Upper lobe of left lung (tissue), 6 donors: Measurements from ENCODE around the gene C1orf159. TPM values are rescaled to one million over a fixed set of nuclear protein-coding genes. Genes with fewer than 3 reads are reported as not detected.

Experiments
- ATAC-seq, 2 donors: fragments of 200-7000 bp; cut with Tn5 transposase; one replicate each; pipeline ENCODE4 v1.9.1; 2022; ENCODE audit warnings: mild to moderate bottlenecking in 2 of 2, moderate library complexity in 2 of 2; ENCODE audit not compliant: low FRiP score in 2 of 2
- DNase-seq, 2 donors: peaks; one replicate each; pipeline ENCODE4 v3.0.0-alpha.2; 2019 to 2020
- H3K27ac ChIP-seq, 4 donors: fragments of 200-600 bp; sonication (generic); one replicate each; pipeline ENCODE4 v1.5.1; 2016 to 2019
- H3K27me3 ChIP-seq, 4 donors: fragments of 200-600 bp; sonication (generic); one replicate each; pipeline ENCODE4 v1.5.1; 2017 to 2019
- H3K36me3 ChIP-seq, 4 donors: fragments of 200-600 bp; sonication (generic); one replicate each; pipeline ENCODE4 v1.5.1; 2016 to 2019
- H3K4me1 ChIP-seq, 4 donors: fragments of 200-600 bp; sonication (generic); one replicate each; pipeline ENCODE4 v1.5.1; 2018 to 2019
- H3K4me3 ChIP-seq, 4 donors: fragments of 200-600 bp; sonication (generic); one replicate each; pipeline ENCODE4 v1.5.1; 2017 to 2019; ENCODE audit warnings: mild to moderate bottlenecking in 2 of 4, moderate library complexity in 1 of 4
- H3K9me3 ChIP-seq, 4 donors: fragments of 200-600 bp; sonication (generic); one replicate each; pipeline ENCODE4 v1.5.1; 2018 to 2019
- CTCF ChIP-seq, 6 experiments: fragments of 450-650 bp in 4 of 6; fragments of 200-600 bp in 2 of 6; sonication (generic) in 2 of 6; IDR thresholded peaks; one replicate each; pipeline ENCODE4 v1.5.1; 2016 to 2019; ENCODE audit warnings: antibody characterized with exemption in 6 of 6
- EP300 ChIP-seq, 4 donors: sonication (generic); formaldehyde crosslinking; IDR thresholded peaks; one replicate each; pipeline ENCODE4 v1.5.1; 2017; ENCODE audit warnings: antibody characterized with exemption in 4 of 4, control low read depth in 2 of 4
- POLR2A ChIP-seq, 4 donors: fragments of 450-650 bp; IDR thresholded peaks; one replicate each; pipeline ENCODE4 v1.5.1; 2016 to 2017; ENCODE audit warnings: antibody characterized with exemption in 4 of 4, mild to moderate bottlenecking in 2 of 4
- POLR2AphosphoS5 ChIP-seq, 2 donors: sonication (generic); formaldehyde crosslinking; IDR thresholded peaks; one replicate each; pipeline ENCODE4 v1.5.1; 2017; ENCODE audit warnings: antibody characterized with exemption in 2 of 2
- WGBS, 2 donors: methylation state at CpG; one replicate each; pipeline ENCODE4 v1.1.5; 2017 to 2018; 5-methylcytosine and 5-hydroxymethylcytosine counted together
- total RNA-seq, 6 donors: library from RNA; depleted of rRNA in 4 of 6; stranded (reverse); fragments of >200 nt in 4 of 6; gene quantifications; one replicate each; pipeline versions ENCODE4 v1.1.0 to v1.2.1, GENCODE V29; 2016 to 2021
- donor health status: DM: no; HTN: no; CAD: no; lungs with moderate emphysema.
- donor health status: DM: no; HTN: yes; CAD: no; lungs with severe emphysema.

The C1orf159 gene
- total RNA-seq, 6 donors from 2014 or later = 5.7 to 34.6 (median 15.2) TPM

GRCh38 chr1:1132042-1132950 lies 16.4 kb upstream of the C1orf159 start:
- peaks cover 5 to 34% (median 25%) of the 10 kb centered on the region in 4 donors for H3K4me1 ChIP-seq
- H3K27me3 ChIP-seq = peaks cover 0 to 7% (median 0%) of the 10 kb centered on the region in 4 donors
- no peaks in the 10 kb centered on the region for H3K9me3 ChIP-seq
- no peak overlapping the region for H3K4me3 ChIP-seq
- ATAC-seq = no peak
- WGBS, 2 donors = 81 to 84% methylated on average over 17 to 48 of the region's 48 CpGs
- H3K36me3 ChIP-seq = no peaks in the 10 kb centered on the region
- TF ChIP-seq POLR2AphosphoS5 (IDR thresholded peaks at IDR 0.05) (no peak), POLR2A (IDR thresholded peaks at IDR 0.05) (no peak), CTCF (IDR thresholded peaks at IDR 0.05) (no peak), EP300 (IDR thresholded peaks at IDR 0.05) (no peak)
- peak; percentile 72 to 81 for DNase-seq
- H3K27ac ChIP-seq = peak overlapping the region in 1 of 4 donors; percentile 55

- Histone ChIP-seq H3K36me3 (no peaks in the 10 kb centered on the region), H3K27me3 (no peaks in the 10 kb centered on the region), H3K9me3 (no peaks in the 10 kb centered on the region), H3K27ac (peak overlapping the region in 1 of 4 donors; percentile 15), H3K4me1 (peaks cover 5 to 25% (median 15%) of the 10 kb centered on the region in 4 donors), H3K4me3 (no peak overlapping the region)
- DNase-seq = peak; percentile 46 to 82
- ATAC-seq = no peak
- 74 to 78% methylated on average over 37 to 43 of the region's 43 CpGs for WGBS, 2 donors
- TF ChIP-seq POLR2A (IDR thresholded peaks at IDR 0.05) (no peak), EP300 (IDR thresholded peaks at IDR 0.05) (no peak), POLR2AphosphoS5 (IDR thresholded peaks at IDR 0.05) (no peak), CTCF (IDR thresholded peaks at IDR 0.05) (no peak)
Measured at GRCh38 chr1:1130206-1131120, 14.6 kb upstream of the C1orf159 start.

GRCh38 chr1:1129381-1129821 lies 13.5 kb upstream of the C1orf159 start:
- H3K4me3 ChIP-seq = no peak overlapping the region
- no peaks in the 10 kb centered on the region for H3K27me3 ChIP-seq
- no peak overlapping the region for H3K27ac ChIP-seq
- 80 to 81% methylated on average over 18 to 19 of the region's 19 CpGs for WGBS, 2 donors
- H3K9me3 ChIP-seq = no peaks in the 10 kb centered on the region
- ATAC-seq (no peak), DNase-seq (peak in 1 of 2 donors; percentile 59)
- TF ChIP-seq CTCF (IDR thresholded peaks at IDR 0.05) = no peak
- TF ChIP-seq POLR2AphosphoS5 (IDR thresholded peaks at IDR 0.05) = no peak
- TF ChIP-seq EP300 (IDR thresholded peaks at IDR 0.05) = no peak
- no peak for TF ChIP-seq POLR2A (IDR thresholded peaks at IDR 0.05)
- no peaks in the 10 kb centered on the region for H3K36me3 ChIP-seq
- H3K4me1 ChIP-seq = peaks cover 5 to 35% (median 23%) of the 10 kb centered on the region in 4 donors

- H3K27ac ChIP-seq = peak overlapping the region in 3 of 4 donors; percentile 6 to 30 (median 23)
- TF ChIP-seq EP300 (IDR thresholded peaks at IDR 0.05) = no peak
- no peak for TF ChIP-seq POLR2A (IDR thresholded peaks at IDR 0.05)
- no peak for TF ChIP-seq POLR2AphosphoS5 (IDR thresholded peaks at IDR 0.05)
- no peak for TF ChIP-seq CTCF (IDR thresholded peaks at IDR 0.05)
- WGBS, 2 donors = 72 to 81% methylated on average over 6 to 29 of the region's 32 CpGs
- no peak for ATAC-seq
- peak in 1 of 2 donors; percentile 79 for DNase-seq
- H3K27me3 ChIP-seq = no peaks in the 10 kb centered on the region
- no peaks in the 10 kb centered on the region for H3K9me3 ChIP-seq
- peak overlapping the region in 2 of 4 donors; percentile 32 to 33 for H3K4me3 ChIP-seq
- peaks cover 5 to 35% (median 26%) of the 10 kb centered on the region in 4 donors for H3K4me1 ChIP-seq
- no peaks in the 10 kb centered on the region for H3K36me3 ChIP-seq
Measured at GRCh38 chr1:1128454-1129139, 12.7 kb upstream of the C1orf159 start.
